Activated CD4-positive, alpha-beta T cell treated with anti-CD3 and anti-CD28 coated beads for 24 hours (primary cell): ENCODE data around the gene UTP4.

Experiments used
- DNase-seq, 2 donors: peaks; one replicate each; pipeline ENCODE4 v3.0.0-alpha.2; 2020; ENCODE audit warnings: low read depth in 2 of 2

UTP4 gene

GRCh38 chr16:69176033-69176800 is 43.8 kb downstream of the UTP4 start:
- DNase-seq = no peak

GRCh38 chr16:69179328-69180010 is 47.0 kb downstream of the UTP4 start:
- DNase-seq = no peak

- no peak for DNase-seq
Observed at GRCh38 chr16:69180011-69180338, 47.5 kb downstream of the UTP4 start.

- no peak for DNase-seq
Observed at GRCh38 chr16:69182730-69183416, 50.4 kb downstream of the UTP4 start.

GRCh38 chr16:69186642-69187445 is 54.4 kb downstream of the UTP4 start, which contains the start of gene SNTB2:
Gene SNTB2, plus strand, starts transcription at chr16:69187164. Its CDS starts 3 bp downstream, at chr16:69187167.
- peak; percentile 70 to 76 for DNase-seq

- DNase-seq = peak; percentile 10 to 27
Observed at GRCh38 chr16:69187446-69188235, 55.2 kb downstream of the UTP4 start.

GRCh38 chr16:69188236-69188549 is 55.7 kb downstream of the UTP4 start:
- no peak for DNase-seq

- no peak for DNase-seq
Observed at GRCh38 chr16:69188716-69189115, 56.3 kb downstream of the UTP4 start.

GRCh38 chr16:69190046-69190588 is 57.7 kb downstream of the UTP4 start:
- DNase-seq = no peak

GRCh38 chr16:69190598-69190997 is 58.1 kb downstream of the UTP4 start:
- no peak for DNase-seq

GRCh38 chr16:69191136-69191535 is 58.7 kb downstream of the UTP4 start:
- no peak for DNase-seq

- no peak for DNase-seq
Observed at GRCh38 chr16:69193855-69194254, 61.4 kb downstream of the UTP4 start.

GRCh38 chr16:69194488-69194887 is 62.0 kb downstream of the UTP4 start:
- no peak for DNase-seq

GRCh38 chr16:69195369-69196029 is 63.0 kb downstream of the UTP4 start:
- no peak for DNase-seq

- DNase-seq = no peak
Observed at GRCh38 chr16:69197573-69197972, 65.1 kb downstream of the UTP4 start.

GRCh38 chr16:69199382-69199781 is 66.9 kb downstream of the UTP4 start:
- no peak for DNase-seq

- no peak for DNase-seq
Observed at GRCh38 chr16:69201291-69201690, 68.8 kb downstream of the UTP4 start.

GRCh38 chr16:69201787-69202186 is 69.3 kb downstream of the UTP4 start:
- no peak for DNase-seq

GRCh38 chr16:69204172-69204571 is 71.7 kb downstream of the UTP4 start:
- no peak for DNase-seq

- DNase-seq = no peak
Observed at GRCh38 chr16:69209735-69210134, 77.3 kb downstream of the UTP4 start.
